OCI-M2 (cell line): ENCODE results near the gene SH3BGRL.
"Not testable (repeated sequence)": the region's sequence is repeated elsewhere in the genome, so short reads cannot be mapped to it uniquely, and the experiment has no call there.

Source experiments
- DNase-seq: peaks from one replicate; lab custom pipeline; 2025; ENCODE audit not compliant: unreplicated experiment; lab: John Stamatoyannopoulos, UW

The SH3BGRL gene

GRCh38 chrX:81259020-81259713 is 57.3 kb downstream of the SH3BGRL start:
- no peak for DNase-seq

DNA sequence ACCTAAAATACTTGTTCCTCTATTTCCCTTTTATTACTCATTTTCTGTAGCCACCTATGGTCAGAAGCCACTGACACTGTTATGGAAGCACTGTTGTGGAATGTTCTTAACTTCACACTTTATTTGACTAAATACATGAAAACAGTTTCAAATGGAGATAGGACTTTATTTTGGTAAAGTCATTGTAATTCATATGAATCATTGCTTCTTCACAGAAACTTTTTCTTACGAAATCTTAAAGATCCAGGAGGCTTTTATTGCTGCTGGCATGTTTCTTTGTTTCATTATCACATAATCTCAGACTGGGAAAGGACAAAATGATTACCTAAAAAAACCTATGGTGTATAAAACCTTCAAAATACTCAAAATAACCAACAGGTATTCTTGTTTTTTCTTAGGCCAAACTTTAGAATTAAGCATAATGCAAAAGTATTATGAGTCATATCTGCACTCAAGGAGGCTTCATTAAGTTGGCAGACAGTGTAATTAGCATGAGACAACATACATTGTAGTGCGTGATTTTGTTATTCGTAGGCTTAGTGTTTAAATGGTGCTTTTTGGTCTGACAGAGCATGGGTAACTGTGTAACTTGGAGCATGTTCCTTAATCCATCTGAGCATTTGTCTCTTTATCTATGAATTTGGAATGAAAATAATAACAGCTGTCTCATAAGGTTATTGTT is 58.0 kb downstream of the SH3BGRL start:
- no peak for DNase-seq

GRCh38 chrX:81261576-81261975 is 59.7 kb downstream of the SH3BGRL start:
- no peak for DNase-seq

- no peak for DNase-seq
These were observed 61.2 kb downstream of the SH3BGRL start for GRCh38 chrX:81263059-81263458.

DNA sequence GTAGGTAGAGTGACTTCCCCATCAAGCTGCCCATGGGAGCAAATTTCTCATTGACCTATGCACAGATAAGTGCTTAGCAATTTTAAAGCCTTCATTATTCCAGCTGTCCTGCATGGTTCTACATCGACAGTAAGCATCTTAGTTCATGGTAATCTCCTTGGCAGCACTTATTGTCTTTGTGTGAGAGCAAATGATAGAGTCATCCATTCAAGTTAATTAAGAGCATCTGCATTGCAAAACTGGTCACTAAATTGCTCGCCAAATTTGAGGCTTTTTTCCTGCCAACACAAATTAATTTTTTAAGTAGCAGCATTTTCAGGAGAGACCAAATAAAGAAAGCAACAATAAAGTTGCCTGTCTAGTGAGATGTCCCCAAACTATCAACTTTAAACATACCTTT is 76.7 kb downstream of the SH3BGRL start:
- no peak for DNase-seq

DNA sequence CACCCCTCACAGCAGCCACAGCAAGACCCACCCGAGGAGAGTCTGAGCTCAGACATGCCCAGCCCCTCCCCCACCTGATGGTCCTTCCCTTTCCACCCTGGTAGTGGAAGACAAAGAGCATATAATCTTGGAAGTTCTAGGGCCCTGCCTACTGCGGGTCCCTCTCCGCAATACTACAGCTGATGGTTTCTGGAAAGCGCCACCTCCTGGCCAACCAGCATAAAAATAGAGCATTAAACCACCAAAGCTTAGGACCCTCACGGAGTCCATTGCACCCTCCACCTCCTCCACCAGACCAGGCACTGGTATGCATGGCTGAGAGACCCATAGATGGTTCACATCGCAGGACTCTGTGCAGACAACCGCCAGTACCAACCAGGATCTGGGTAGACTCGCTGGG is 78.2 kb downstream of the SH3BGRL start:
- no peak for DNase-seq

GRCh38 chrX:81286075-81286474 is 84.2 kb downstream of the SH3BGRL start:
- DNase-seq, result no peak

DNA sequence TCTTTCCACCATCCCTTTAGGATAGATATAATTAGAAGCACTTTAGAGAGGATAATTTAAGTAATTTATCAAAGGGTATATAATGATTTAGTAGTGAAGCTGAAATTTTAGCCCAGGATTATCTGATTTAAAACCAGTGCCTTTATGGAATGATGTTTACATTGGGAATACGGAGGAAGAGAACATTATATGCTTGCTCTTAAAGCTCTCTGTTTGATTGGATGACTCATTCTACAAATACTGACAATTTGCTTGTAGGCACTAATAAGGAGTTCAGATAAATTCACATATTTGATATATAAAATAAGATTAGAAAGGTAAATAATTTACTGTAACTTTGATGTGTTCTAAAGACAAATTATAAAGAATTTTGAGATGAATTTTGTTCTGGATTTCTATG is 84.7 kb downstream of the SH3BGRL start:
- no peak for DNase-seq

- no peak for DNase-seq
These were observed 90.1 kb downstream of the SH3BGRL start for GRCh38 chrX:81291996-81292395.

DNA sequence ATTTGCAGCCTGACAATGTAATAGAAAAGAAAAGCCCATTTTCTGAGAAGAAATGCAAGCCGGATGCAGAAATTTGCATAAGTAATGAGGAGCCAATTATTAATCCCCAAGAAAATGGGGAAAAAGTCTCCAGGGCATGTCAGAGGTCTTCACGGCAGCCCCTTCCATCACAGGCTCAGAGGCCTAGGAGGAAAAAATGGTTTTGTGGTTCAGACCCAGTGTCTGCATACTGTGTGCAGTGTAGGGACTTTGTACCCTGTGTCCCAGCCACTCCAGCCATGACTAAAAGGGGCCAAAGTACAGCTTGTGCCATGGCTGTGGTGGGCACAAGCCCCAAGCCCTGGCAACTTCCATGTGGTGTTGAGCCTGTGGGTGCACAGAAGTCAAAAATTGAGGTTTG is 92.2 kb downstream of the SH3BGRL start:
- DNase-seq, result no peak

GRCh38 chrX:81301877-81302276 is 100.0 kb downstream of the SH3BGRL start:
- DNase-seq, result no peak

GRCh38 chrX:81304563-81304962 is 102.7 kb downstream of the SH3BGRL start:
- DNase-seq, result no peak

- no peak for DNase-seq
These were observed 103.3 kb downstream of the SH3BGRL start for GRCh38 chrX:81305240-81305639.

GRCh38 chrX:81308086-81308829 is 106.4 kb downstream of the SH3BGRL start:
- DNase-seq, result no peak

DNA sequence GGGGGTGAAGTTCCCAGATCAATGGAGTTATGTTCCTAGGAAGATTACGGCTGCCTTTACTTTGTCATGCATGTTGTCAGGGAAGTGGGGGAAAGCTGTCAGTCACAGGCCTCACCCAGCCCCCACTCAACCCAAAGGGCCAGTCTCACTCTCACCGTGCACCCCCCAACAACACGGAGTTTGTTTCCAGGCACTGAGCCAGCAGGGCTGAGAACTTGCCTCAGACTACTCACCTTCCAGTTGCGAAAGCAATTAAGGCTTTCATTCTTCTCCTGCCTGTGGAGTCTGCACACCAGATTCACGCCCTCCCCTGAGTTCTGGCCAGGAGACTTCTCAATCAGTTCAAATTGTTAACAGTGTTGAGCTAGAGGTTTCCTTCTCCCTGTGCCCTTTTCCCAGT is 114.3 kb downstream of the SH3BGRL start:
- DNase-seq, result no peak

DNA sequence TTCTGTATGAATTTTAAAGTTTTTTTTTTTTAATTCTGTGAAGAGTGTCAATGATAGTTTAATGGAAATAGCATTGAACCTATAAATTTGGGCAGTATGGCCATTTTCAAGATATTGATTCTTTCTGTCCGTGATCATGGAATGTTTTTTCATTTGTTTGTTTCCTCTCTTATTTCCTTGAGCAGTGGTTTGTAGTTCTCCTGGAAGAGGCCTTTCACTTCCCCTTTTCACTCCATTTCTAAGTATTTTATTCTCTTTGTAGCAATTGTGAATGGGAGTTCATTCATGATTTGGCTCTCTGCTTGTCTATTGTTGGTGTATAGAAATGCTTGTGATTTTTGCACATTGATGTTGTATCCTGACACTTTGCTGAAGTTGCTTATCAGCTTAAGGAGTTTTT is 129.8 kb downstream of the SH3BGRL start:
- not testable (repeated sequence) for DNase-seq

DNA sequence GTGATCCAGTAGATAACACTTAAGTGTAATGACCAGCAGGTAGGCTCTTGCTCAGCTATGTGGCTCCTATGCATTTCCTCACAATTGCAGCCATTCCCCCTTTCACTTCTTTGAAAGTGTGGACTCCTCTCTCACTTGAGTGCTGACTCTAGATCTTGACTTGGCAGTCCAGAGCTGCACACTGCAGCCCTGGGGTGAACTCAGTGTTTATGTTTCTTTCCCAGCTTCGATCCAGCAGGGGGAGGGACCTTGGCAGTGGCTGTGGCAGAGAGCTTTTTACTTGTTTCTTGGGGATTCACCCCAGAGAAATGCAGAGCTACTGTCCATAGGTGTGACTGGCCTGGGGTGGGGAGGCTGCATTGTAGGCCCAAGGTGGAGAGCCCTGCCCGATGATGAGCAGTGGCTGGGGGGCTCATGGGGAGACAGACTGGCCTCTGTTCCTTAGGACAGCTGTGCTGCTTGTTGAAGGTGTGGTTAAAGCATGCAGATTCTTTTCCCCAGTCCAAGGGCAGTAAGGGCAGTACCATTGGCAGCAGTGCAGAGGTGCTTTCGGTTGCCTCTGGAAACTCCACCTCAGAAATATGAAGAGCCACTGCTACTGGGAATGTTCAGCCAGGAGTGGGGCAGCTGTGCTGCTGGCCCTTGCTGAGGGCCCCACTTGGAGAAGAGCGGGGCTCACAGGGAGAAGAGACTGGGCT is 134.7 kb downstream of the SH3BGRL start:
- no peak for DNase-seq

GRCh38 chrX:81337805-81338204 is 135.9 kb downstream of the SH3BGRL start:
- DNase-seq, result no peak

DNA sequence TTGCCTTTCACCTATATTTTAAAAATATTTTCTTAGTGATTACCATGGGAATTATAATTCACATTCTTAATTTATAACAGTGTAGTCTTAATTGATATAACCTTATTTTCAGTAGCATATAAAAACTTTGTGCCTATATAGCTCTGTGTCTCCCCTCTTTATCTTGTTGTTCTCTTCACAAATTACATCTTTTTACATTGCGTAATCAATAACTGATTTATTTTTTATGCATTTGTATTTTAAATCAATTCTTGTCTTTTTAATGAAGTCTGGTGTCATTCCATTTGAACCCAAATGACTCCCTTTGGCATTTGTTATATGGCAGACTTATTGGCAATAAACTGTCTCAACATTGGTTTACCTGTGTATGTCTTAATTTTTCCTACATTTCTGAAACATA is 137.0 kb downstream of the SH3BGRL start:
- DNase-seq, result no peak

DNA sequence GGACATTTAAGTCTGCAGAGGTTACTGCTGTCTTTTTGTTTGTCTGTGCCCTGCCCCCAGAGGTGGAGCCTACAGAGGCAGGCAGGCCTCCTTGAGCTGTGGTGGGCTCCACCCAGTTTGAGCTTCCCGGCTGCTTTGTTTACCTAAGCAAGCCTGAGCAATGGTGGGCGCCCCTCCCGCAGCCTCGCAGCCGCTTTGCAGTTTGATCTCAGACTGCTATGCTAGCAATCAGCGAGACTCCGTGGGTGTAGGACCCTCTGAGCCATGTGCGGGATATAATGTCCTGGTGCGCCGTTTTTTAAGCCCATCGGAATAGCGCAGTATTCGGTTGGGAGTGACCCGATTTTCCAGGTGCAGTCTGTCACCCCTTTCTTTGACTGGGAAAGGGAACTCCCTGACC is 143.4 kb downstream of the SH3BGRL start:
- not testable (repeated sequence) for DNase-seq
